ENCODE results near the gene PDK3. TPM values are rescaled to one million over a fixed set of nuclear protein-coding genes. Genes with fewer than 3 reads are reported as not detected.

PDK3 gene
- total and polyA plus RNA-seq, 2 experiments from 2014 or later = 5.8 to 7.0 TPM

DNA sequence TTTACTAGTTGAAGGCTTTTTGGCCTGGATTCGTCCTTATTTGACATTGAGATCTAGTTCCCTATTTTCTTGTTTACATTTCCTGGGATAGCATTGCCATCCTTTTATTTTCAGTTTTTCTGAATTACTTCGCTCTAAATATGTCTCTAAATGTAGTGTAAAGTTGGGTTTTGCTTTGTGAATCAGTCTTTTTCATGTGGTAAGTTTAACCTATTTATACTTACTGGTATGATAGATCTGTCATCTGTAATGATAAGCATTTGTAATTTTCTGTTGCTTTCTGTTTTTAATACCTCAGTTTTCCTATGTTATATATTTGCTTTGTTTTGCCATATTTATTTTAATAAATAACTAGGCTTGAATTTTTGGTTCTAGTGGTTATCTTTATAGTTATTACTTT lies 6.7 kb downstream of the PDK3 start:
- H3K4me1 ChIP-seq (ENCODE audit: insufficient read depth) = no peaks in the 10 kb centered on the region
- H3K4me3 ChIP-seq = no peak overlapping the region
- no peaks in the 10 kb centered on the region for H4K20me1 ChIP-seq (ENCODE audit: insufficient read depth)
- no peaks in the 10 kb centered on the region for H3K27me3 ChIP-seq (replicated peaks; ENCODE audit: insufficient read depth)
- H3K27ac ChIP-seq = no peak overlapping the region
- no peaks in the 10 kb centered on the region for H3K79me2 ChIP-seq (ENCODE audit: insufficient read depth)
- H3F3A ChIP-seq (ENCODE audit: insufficient read depth) = no peaks in the 10 kb centered on the region
- H3K4me2 ChIP-seq (ENCODE audit: unreplicated experiment) = no peak overlapping the region
- TF ChIP-seq EZH2 (IDR thresholded peaks at IDR 0.05; ENCODE audit: insufficient read depth, poor library complexity, severe bottlenecking) (no peak), EZH2phosphoT487 (IDR thresholded peaks at IDR 0.05; ENCODE audit: insufficient read depth, low read depth) (no peak)
- no peaks in the 10 kb centered on the region for H3K36me3 ChIP-seq (ENCODE audit: low read depth)
- no peak for DNase-seq
- no peaks in the 10 kb centered on the region for H3K9me3 ChIP-seq (ENCODE audit: low read depth)
- H2AFZ ChIP-seq = no peak overlapping the region
- no peak overlapping the region for H3K9ac ChIP-seq
- no peaks in the 10 kb centered on the region for H3K9me2 ChIP-seq (ENCODE audit: insufficient read depth)
- in situ Hi-C loops (cut with MboI) = no loop called here
- WGBS, 2 experiments (ENCODE audit: low coverage in 1 of 2, low lambda C conversion rate in 2 of 2, missing lambda C conversion rate in 2 of 2) = 91 to 100% methylated on average over 2 of the region's 2 CpGs

DNA sequence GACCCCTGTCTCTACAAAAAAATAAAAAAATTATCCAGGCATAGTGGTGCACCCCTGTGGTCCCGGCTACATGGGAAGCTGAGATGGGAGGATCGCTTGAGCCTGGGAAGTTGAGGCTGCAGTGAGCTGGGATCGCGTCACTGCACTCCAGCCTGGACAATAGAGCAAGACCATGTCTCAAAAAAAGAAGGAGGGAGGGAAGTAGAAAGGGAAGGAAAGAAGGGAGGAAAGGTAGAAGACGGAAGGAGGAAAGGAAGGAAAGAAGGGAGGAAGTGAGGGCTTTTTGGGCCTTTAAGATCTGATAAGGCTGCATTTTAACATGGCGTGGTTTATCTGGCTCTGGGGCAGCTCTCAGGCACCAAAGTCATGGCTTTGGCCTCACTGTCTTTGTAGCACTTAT lies 10.4 kb downstream of the PDK3 start:
- Histone ChIP-seq H3K9ac (no peak overlapping the region), H2AFZ (no peak overlapping the region), H4K20me1 (ENCODE audit: insufficient read depth) (no peaks in the 10 kb centered on the region), H3K27me3 (replicated peaks; ENCODE audit: insufficient read depth) (no peaks in the 10 kb centered on the region), H3K9me3 (ENCODE audit: low read depth) (no peaks in the 10 kb centered on the region), H3K9me2 (ENCODE audit: insufficient read depth) (no peaks in the 10 kb centered on the region), H3K4me3 (no peak overlapping the region), H3K27ac (no peak overlapping the region), H3F3A (ENCODE audit: insufficient read depth) (no peaks in the 10 kb centered on the region), H3K4me1 (ENCODE audit: insufficient read depth) (no peaks in the 10 kb centered on the region), H3K36me3 (ENCODE audit: low read depth) (no peaks in the 10 kb centered on the region), H3K79me2 (ENCODE audit: insufficient read depth) (no peaks in the 10 kb centered on the region), H3K4me2 (ENCODE audit: unreplicated experiment) (no peak overlapping the region)
- TF ChIP-seq EZH2 (IDR thresholded peaks at IDR 0.05; ENCODE audit: insufficient read depth, poor library complexity, severe bottlenecking) (no peak), EZH2phosphoT487 (IDR thresholded peaks at IDR 0.05; ENCODE audit: insufficient read depth, low read depth) (no peak)
- DNase-seq = no peak
- WGBS, 2 experiments (ENCODE audit: low coverage in 1 of 2, low lambda C conversion rate in 2 of 2, missing lambda C conversion rate in 2 of 2) = 90 to 97% methylated on average over 6 of the region's 6 CpGs
- in situ Hi-C loops (cut with MboI) = no loop called here

DNA sequence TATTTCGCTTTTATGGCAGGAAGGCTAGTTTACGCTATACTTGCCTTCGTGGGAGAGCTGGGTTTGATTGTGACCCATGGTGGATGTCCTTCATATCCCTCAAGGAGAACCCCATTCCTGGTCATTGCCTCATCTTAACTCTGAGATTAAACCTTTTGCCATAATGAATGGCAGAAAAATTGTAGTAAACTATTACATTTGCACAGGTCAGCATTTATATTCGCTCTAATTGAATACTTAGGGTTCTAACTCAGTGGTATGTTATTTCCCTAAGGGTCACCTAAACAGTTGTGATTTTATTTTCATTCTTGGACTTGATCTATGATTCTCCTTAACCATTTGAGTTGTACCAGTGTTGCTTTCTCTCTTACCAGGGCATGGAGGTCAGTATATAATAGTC lies 13.4 kb downstream of the PDK3 start:
- TF ChIP-seq EZH2 (IDR thresholded peaks at IDR 0.05; ENCODE audit: insufficient read depth, poor library complexity, severe bottlenecking) (no peak), EZH2phosphoT487 (IDR thresholded peaks at IDR 0.05; ENCODE audit: insufficient read depth, low read depth) (no peak)
- Histone ChIP-seq H4K20me1 (ENCODE audit: insufficient read depth) (no peaks in the 10 kb centered on the region), H3K36me3 (ENCODE audit: low read depth) (no peaks in the 10 kb centered on the region), H3K27me3 (replicated peaks; ENCODE audit: insufficient read depth) (no peaks in the 10 kb centered on the region), H3K9me3 (ENCODE audit: low read depth) (no peaks in the 10 kb centered on the region), H3F3A (ENCODE audit: insufficient read depth) (no peaks in the 10 kb centered on the region), H2AFZ (no peak overlapping the region), H3K27ac (no peak overlapping the region), H3K79me2 (ENCODE audit: insufficient read depth) (no peaks in the 10 kb centered on the region), H3K4me1 (ENCODE audit: insufficient read depth) (no peaks in the 10 kb centered on the region), H3K9ac (no peak overlapping the region), H3K4me2 (ENCODE audit: unreplicated experiment) (no peak overlapping the region), H3K4me3 (no peak overlapping the region), H3K9me2 (ENCODE audit: insufficient read depth) (no peaks in the 10 kb centered on the region)
- 93 to 100% methylated on average over 4 of the region's 4 CpGs for WGBS, 2 experiments (ENCODE audit: low coverage in 1 of 2, low lambda C conversion rate in 2 of 2, missing lambda C conversion rate in 2 of 2)
- in situ Hi-C loops (cut with MboI) = no loop called here
- no peak for DNase-seq

DNA sequence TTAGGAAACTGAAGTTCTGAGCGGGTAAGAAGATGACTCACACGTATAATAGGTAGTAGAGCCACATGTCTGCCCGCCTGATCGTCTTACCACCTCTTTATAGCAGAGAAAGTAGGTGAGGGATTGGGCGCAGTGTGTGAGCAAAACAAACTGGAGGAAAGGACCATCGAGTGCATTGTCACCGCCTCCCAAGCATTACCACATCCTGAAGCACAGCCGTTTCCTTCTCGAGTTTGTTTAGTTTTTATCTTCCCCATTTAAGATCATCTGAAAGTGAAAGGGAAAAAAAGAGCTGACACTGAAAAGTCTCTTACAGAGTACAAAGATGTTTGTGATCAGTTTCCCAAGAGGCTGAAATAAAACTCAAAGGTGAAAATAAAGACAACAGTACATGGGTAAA lies 14.8 kb downstream of the PDK3 start:
- Histone ChIP-seq H3K9ac (no peak overlapping the region), H3K9me3 (ENCODE audit: low read depth) (no peaks in the 10 kb centered on the region), H4K20me1 (ENCODE audit: insufficient read depth) (no peaks in the 10 kb centered on the region), H3K27ac (no peak overlapping the region), H3K9me2 (ENCODE audit: insufficient read depth) (no peaks in the 10 kb centered on the region), H3K4me2 (ENCODE audit: unreplicated experiment) (no peak overlapping the region), H3F3A (ENCODE audit: insufficient read depth) (no peaks in the 10 kb centered on the region), H3K4me1 (ENCODE audit: insufficient read depth) (no peaks in the 10 kb centered on the region), H3K79me2 (ENCODE audit: insufficient read depth) (no peaks in the 10 kb centered on the region), H3K36me3 (ENCODE audit: low read depth) (no peaks in the 10 kb centered on the region), H3K27me3 (replicated peaks; ENCODE audit: insufficient read depth) (no peaks in the 10 kb centered on the region), H3K4me3 (no peak overlapping the region), H2AFZ (no peak overlapping the region)
- in situ Hi-C loops (cut with MboI) = no loop called here
- no peak for DNase-seq
- WGBS, 2 experiments (ENCODE audit: low coverage in 1 of 2, low lambda C conversion rate in 2 of 2, missing lambda C conversion rate in 2 of 2) = 92 to 94% methylated on average over 9 of the region's 9 CpGs
- TF ChIP-seq EZH2 (IDR thresholded peaks at IDR 0.05; ENCODE audit: insufficient read depth, poor library complexity, severe bottlenecking) (no peak), EZH2phosphoT487 (IDR thresholded peaks at IDR 0.05; ENCODE audit: insufficient read depth, low read depth) (no peak)

DNA sequence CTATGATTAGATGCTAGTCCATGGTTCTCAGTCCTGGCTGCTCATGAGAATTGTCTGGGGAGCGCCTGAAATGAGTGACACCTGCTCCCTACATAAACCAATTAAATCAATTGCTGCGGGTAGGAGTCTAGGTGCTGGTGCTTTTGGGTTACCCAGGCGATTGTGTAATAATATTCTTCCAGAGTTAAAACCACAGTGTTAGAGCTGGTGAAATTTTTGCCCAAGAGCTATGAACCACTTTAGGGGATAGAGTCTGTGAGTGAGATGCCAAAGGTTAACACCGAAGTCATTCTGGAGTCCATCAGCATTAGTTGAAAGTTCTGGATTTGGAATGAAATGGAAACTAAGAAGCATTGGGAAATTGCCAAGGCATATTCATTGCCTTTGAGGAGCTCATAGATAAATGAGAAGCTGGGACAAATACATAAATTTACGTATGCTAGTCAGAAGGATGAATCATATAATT lies 15.3 kb downstream of the PDK3 start:
- H3K4me3 ChIP-seq = no peak overlapping the region
- no peaks in the 10 kb centered on the region for H3K9me2 ChIP-seq (ENCODE audit: insufficient read depth)
- no peak for DNase-seq
- H4K20me1 ChIP-seq (ENCODE audit: insufficient read depth) = no peaks in the 10 kb centered on the region
- no peaks in the 10 kb centered on the region for H3K36me3 ChIP-seq (ENCODE audit: low read depth)
- in situ Hi-C loops (cut with MboI) = no loop called here
- no peaks in the 10 kb centered on the region for H3F3A ChIP-seq (ENCODE audit: insufficient read depth)
- no peaks in the 10 kb centered on the region for H3K27me3 ChIP-seq (replicated peaks; ENCODE audit: insufficient read depth)
- TF ChIP-seq EZH2 (IDR thresholded peaks at IDR 0.05; ENCODE audit: insufficient read depth, poor library complexity, severe bottlenecking) = no peak
- no peak overlapping the region for H3K4me2 ChIP-seq (ENCODE audit: unreplicated experiment)
- H3K4me1 ChIP-seq (ENCODE audit: insufficient read depth) = no peaks in the 10 kb centered on the region
- no peak overlapping the region for H3K27ac ChIP-seq
- H3K79me2 ChIP-seq (ENCODE audit: insufficient read depth) = no peaks in the 10 kb centered on the region
- H2AFZ ChIP-seq = no peak overlapping the region
- WGBS, 2 experiments (ENCODE audit: low coverage in 1 of 2, low lambda C conversion rate in 2 of 2, missing lambda C conversion rate in 2 of 2) = 94% methylated on average over 5 of the region's 5 CpGs
- no peak overlapping the region for H3K9ac ChIP-seq
- H3K9me3 ChIP-seq (ENCODE audit: low read depth) = no peaks in the 10 kb centered on the region

All from GM23248 (cell line).